GM23248 (cell line): Measurements from ENCODE around the gene SHMT1. TPM values are rescaled to one million over a fixed set of nuclear protein-coding genes. Genes with fewer than 3 reads are reported as not detected.
A peak's percentile ranks its signal among the peaks of the same experiment; 100 is the strongest.

Source experiments
- DNase-seq: peaks from one replicate; pipeline ENCODE4 v3.0.0-alpha.2; 2015
- H2AFZ ChIP-seq: fragments of 200-600 bp; sonication (generic); 2 replicates; pipeline ENCODE4 v1.6.1; 2016; ENCODE audit warnings: antibody characterized with exemption
- H3F3A ChIP-seq: fragments of 200-600 bp; sonication (generic); 2 replicates; pipeline ENCODE4 v1.6.1; 2016; ENCODE audit warnings: mild to moderate bottlenecking, antibody characterized with exemption, mixed run types; ENCODE audit not compliant: insufficient read depth
- H3K27ac ChIP-seq: fragments of 200-600 bp; sonication (generic); 2 replicates; pipeline ENCODE4 v1.5.1; 2016; ENCODE audit warnings: mild to moderate bottlenecking
- H3K27me3 ChIP-seq: fragments of 200-600 bp; sonication (generic); replicated peaks from 2 replicates; pipeline ENCODE4 v1.6.1; 2016; ENCODE audit warnings: mild to moderate bottlenecking; ENCODE audit not compliant: insufficient read depth
- H3K36me3 ChIP-seq: fragments of 200-600 bp; sonication (generic); 2 replicates; pipeline ENCODE4 v1.6.1; 2016; ENCODE audit warnings: low read depth, mild to moderate bottlenecking
- H3K4me1 ChIP-seq: fragments of 200-600 bp; sonication (generic); 2 replicates; pipeline ENCODE4 v1.6.1; 2016; ENCODE audit warnings: mild to moderate bottlenecking; ENCODE audit not compliant: insufficient read depth
- H3K4me2 ChIP-seq: fragments of 200-600 bp; sonication (generic); one replicate; pipeline ENCODE4 v1.6.1; 2016; ENCODE audit warnings: mild to moderate bottlenecking; ENCODE audit not compliant: unreplicated experiment
- H3K4me3 ChIP-seq: fragments of 200-600 bp; sonication (generic); 2 replicates; pipeline ENCODE4 v1.5.1; 2016; ENCODE audit warnings: mild to moderate bottlenecking
- H3K79me2 ChIP-seq: fragments of 200-600 bp; sonication (generic); 2 replicates; pipeline ENCODE4 v1.6.1; 2016; ENCODE audit warnings: mild to moderate bottlenecking; ENCODE audit not compliant: insufficient read depth
- H3K9ac ChIP-seq: fragments of 200-600 bp; sonication (generic); 2 replicates; pipeline ENCODE4 v1.6.1; 2016; ENCODE audit warnings: mild to moderate bottlenecking
- H3K9me2 ChIP-seq: fragments of 200-600 bp; sonication (generic); 2 replicates; pipeline ENCODE4 v1.6.1; 2016; ENCODE audit warnings: mixed run types, mild to moderate bottlenecking, moderate library complexity; ENCODE audit not compliant: insufficient read depth
- H3K9me3 ChIP-seq: fragments of 200-600 bp; sonication (generic); one replicate; pipeline ENCODE4 v1.6.1; 2017; ENCODE audit warnings: low read depth
- H4K20me1 ChIP-seq: fragments of 200-600 bp; sonication (generic); 2 replicates; pipeline ENCODE4 v1.6.0; 2016; ENCODE audit not compliant: insufficient read depth
- EZH2 ChIP-seq: fragments of 200-600 bp; sonication (generic); IDR thresholded peaks from 2 replicates; pipeline ENCODE4 v1.6.1; 2018; ENCODE audit warnings: antibody characterized with exemption, mild to moderate bottlenecking; ENCODE audit not compliant: insufficient read depth, poor library complexity, severe bottlenecking
- EZH2phosphoT487 ChIP-seq: fragments of 200-600 bp; sonication (generic); IDR thresholded peaks from 2 replicates; pipeline ENCODE4 v1.6.1; 2018; ENCODE audit warnings: antibody characterized with exemption, moderate library complexity, mild to moderate bottlenecking, low read depth; ENCODE audit not compliant: insufficient read depth
- WGBS, 2 experiments: methylation state at CpG; one replicate each; pipeline ENCODE4 v1.1.6; 2015 to 2017; ENCODE audit warnings: low lambda C conversion rate in 2 of 2, low coverage in 1 of 2; ENCODE audit errors: missing lambda C conversion rate in 2 of 2; 5-methylcytosine and 5-hydroxymethylcytosine counted together
- in situ Hi-C: fragments of 300-500 bp; cut with MboI; formaldehyde crosslinking; loops from 2 replicates; pipeline ENCODE4 v1.15.0; 2020
- microRNA-seq: library from miRNA; unstranded; fragments of <30 nt; microRNA quantifications from one replicate; pipeline ENCODE4, GENCODE V29; 2016; ENCODE audit warnings: borderline number of aligned reads
- polyA plus RNA-seq: library from polyadenylated mRNA; unstranded; fragments of >200 nt; fragmentation: Nextera tagmentation; extraction: Ambion mirVana; gene quantifications from 2 replicates; pipeline ENCODE4 v1.2.1, GENCODE V29; 2016
- small RNA-seq: library from RNA; depleted of rRNA; stranded (forward); fragments of <200 nt; gene quantifications from one replicate; pipeline ENCODE3, GENCODE V24; 2014; ENCODE audit warnings: low read depth, low replicate concordance
- total RNA-seq: library from RNA; depleted of rRNA; stranded (reverse); fragments of >200 nt; shearing (Covaris generic); gene quantifications from 2 replicates; pipeline ENCODE4 v1.2.3, GENCODE V29; 2014; rRNA removed

The SHMT1 gene
- total and polyA plus RNA-seq, 2 experiments from 2014 or later = 3.5 to 5.9 TPM

DNA sequence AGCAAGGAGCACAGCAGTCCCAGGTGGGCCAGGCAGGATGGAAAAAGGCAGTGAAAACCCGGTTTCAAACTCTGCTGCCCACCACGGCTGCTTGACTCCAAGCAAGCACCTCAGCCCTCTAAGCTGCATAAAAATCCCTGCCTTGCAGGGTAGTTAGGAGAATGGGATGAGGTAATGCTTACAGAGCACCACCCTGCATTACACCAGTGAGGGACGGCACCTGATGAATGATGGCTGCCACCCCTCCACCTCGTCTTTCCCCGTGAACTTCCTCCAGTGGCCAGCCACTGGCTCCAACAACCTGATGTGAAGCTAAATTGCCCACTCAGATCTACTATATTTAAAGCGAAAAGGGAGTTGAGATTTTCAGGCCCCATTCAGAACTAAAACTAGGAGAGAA, 81.6 kb downstream of the SHMT1 start:
- Histone ChIP-seq H3K36me3 (peaks cover 59% of the 10 kb centered on the region), H3K27ac (no peak overlapping the region), H3K4me1 (no peaks in the 10 kb centered on the region), H2AFZ (no peak overlapping the region), H4K20me1 (no peaks in the 10 kb centered on the region), H3K9me3 (no peaks in the 10 kb centered on the region), H3K79me2 (no peaks in the 10 kb centered on the region), H3K4me3 (no peak overlapping the region), H3F3A (no peaks in the 10 kb centered on the region), H3K9me2 (no peaks in the 10 kb centered on the region), H3K9ac (no peak overlapping the region), H3K27me3 (no peaks in the 10 kb centered on the region), H3K4me2 (no peak overlapping the region)
- in situ Hi-C loops = no loop called here
- 88 to 91% methylated on average over 6 of the region's 6 CpGs for WGBS, 2 experiments
- no peak for DNase-seq
- TF ChIP-seq EZH2 (no peak), EZH2phosphoT487 (no peak)

DNA sequence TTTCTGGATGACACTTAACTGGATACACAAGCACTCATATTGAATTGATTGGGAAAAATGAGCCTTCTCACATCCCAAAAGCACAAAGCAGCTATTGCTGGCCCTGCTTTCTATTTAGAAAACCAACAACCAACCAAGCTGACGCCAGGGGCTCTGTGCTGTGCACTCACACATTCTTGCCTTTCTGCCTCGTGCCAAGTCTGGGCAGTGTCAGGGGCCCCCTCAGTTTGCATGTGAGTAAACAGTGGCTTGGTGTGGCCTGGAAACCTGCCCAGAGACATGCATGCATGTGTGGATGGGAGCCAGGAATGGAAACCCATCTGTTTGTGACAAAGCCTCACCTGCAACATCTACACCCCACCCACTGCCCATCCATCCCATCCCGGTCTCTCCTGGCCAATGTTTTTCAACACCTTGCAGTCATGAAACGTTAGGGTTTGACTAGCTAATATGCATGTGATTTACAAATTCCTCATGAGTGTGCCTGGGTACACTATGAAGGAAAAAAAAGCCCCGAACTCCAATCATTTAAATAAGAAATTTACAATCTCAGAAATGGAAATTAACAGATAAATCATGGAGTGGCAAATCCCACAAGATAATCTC, 82.5 kb downstream of the SHMT1 start:
- H3K27ac ChIP-seq = no peak overlapping the region
- no peak overlapping the region for H3K4me3 ChIP-seq
- H3K9me3 ChIP-seq = no peaks in the 10 kb centered on the region
- H2AFZ ChIP-seq = no peak overlapping the region
- no peak overlapping the region for H3K9ac ChIP-seq
- H3K9me2 ChIP-seq = no peaks in the 10 kb centered on the region
- 33 to 35% methylated on average over 5 of the region's 5 CpGs for WGBS, 2 experiments
- no peaks in the 10 kb centered on the region for H3F3A ChIP-seq
- H3K36me3 ChIP-seq = peaks cover 54% of the 10 kb centered on the region
- TF ChIP-seq EZH2 (no peak), EZH2phosphoT487 (no peak)
- no peaks in the 10 kb centered on the region for H3K27me3 ChIP-seq
- in situ Hi-C loops = no loop called here
- H4K20me1 ChIP-seq = no peaks in the 10 kb centered on the region
- no peak overlapping the region for H3K4me2 ChIP-seq
- H3K4me1 ChIP-seq = no peaks in the 10 kb centered on the region
- H3K79me2 ChIP-seq = no peaks in the 10 kb centered on the region
- peak; percentile 38 for DNase-seq

DNA sequence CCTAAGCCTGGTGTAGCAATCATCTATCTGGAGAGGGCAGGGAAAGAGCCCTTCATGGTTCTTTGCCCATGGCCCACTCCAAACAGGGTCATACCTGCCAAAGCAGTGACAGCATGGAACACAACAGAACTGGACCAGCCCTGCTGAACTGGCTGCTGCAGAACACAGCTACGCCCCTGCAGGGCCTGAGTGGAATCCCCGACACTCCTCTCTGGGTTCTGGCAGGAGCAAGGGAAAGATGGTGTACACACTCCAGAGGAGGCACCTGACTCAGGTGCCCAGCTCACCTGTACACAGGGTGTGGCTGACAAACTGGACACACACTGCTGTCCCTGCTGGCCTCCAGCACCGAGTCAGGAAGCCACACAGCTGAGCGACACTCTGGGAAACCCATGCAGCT, 83.1 kb downstream of the SHMT1 start:
- Histone ChIP-seq H3K27me3 (no peaks in the 10 kb centered on the region), H3K4me1 (no peaks in the 10 kb centered on the region), H3K9me3 (no peaks in the 10 kb centered on the region), H3K27ac (no peak overlapping the region), H3K9me2 (no peaks in the 10 kb centered on the region), H3F3A (no peaks in the 10 kb centered on the region), H3K4me3 (no peak overlapping the region), H2AFZ (no peak overlapping the region), H3K9ac (no peak overlapping the region), H3K4me2 (no peak overlapping the region), H3K36me3 (peaks cover 54% of the 10 kb centered on the region), H4K20me1 (no peaks in the 10 kb centered on the region), H3K79me2 (no peaks in the 10 kb centered on the region)
- DNase-seq = no peak
- TF ChIP-seq EZH2 (no peak), EZH2phosphoT487 (no peak)
- in situ Hi-C loops = no loop called here
- WGBS, 2 experiments = 95 to 98% methylated on average over 4 of the region's 4 CpGs

DNA sequence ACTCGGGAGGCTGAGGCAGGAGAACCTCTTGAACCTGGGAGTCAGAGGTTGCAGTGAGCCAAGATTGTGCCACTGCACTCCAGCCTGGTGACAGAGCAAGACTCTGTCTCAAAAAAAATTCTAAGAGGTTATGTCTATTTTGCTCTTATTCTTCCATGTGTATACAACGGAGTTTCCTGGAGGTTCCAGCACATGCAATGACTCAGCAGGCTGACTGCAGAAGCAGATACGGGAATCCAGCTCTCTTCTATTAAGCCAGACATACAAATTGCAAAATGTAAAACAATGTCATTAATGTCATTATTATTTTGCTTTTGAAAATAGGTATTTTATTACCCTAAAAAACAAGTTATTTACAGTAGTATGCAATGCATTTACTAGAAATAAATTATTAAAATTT, 84.5 kb downstream of the SHMT1 start:
- Histone ChIP-seq H3K27me3 (no peaks in the 10 kb centered on the region), H3K4me2 (no peak overlapping the region), H3K9ac (no peak overlapping the region), H3K4me3 (no peak overlapping the region), H2AFZ (no peak overlapping the region), H3K36me3 (peaks cover 45% of the 10 kb centered on the region; the same call in 1 of the 2 replicates), H3K9me2 (no peaks in the 10 kb centered on the region), H3K9me3 (no peaks in the 10 kb centered on the region), H3K4me1 (no peaks in the 10 kb centered on the region), H3K79me2 (no peaks in the 10 kb centered on the region), H3F3A (no peaks in the 10 kb centered on the region), H4K20me1 (no peaks in the 10 kb centered on the region), H3K27ac (no peak overlapping the region)
- WGBS, 2 experiments = 80 to 85% methylated on average over 3 of the region's 3 CpGs
- TF ChIP-seq EZH2phosphoT487 (no peak), EZH2 (no peak)
- in situ Hi-C loops = no loop called here
- peak; percentile 24 for DNase-seq

Small RNA genes within 50 kb of the gene (microRNA-seq; reads per million reads assigned to microRNA genes)
- gene MIR6778 = not detected

Small RNA genes within 50 kb of the gene (small RNA-seq; reads per million reads assigned to genes)
- gene AL353997.5 = not detected

Other genes starting within 250 kb of the SHMT1 start
- gene ALKBH5, start 179.7 kb downstream of the SHMT1 start, total RNA-seq = 152 and 161 TPM in 2 replicates
- 81.9 and 85.2 TPM in 2 replicates for gene ALKBH5, start 179.7 kb downstream of the SHMT1 start, polyA plus RNA-seq
- gene LLGL1, start 137.9 kb downstream of the SHMT1 start, total RNA-seq = 37.3 and 40.3 TPM in 2 replicates
- 3.4 and 3.5 TPM in 2 replicates for gene LLGL1, start 137.9 kb downstream of the SHMT1 start, polyA plus RNA-seq
- gene FLII, start 104.8 kb downstream of the SHMT1 start, total RNA-seq = 250 and 306 TPM in 2 replicates
- 187 TPM in 2 replicates for gene FLII, start 104.8 kb downstream of the SHMT1 start, polyA plus RNA-seq
- 13.8 and 26.4 TPM in 2 replicates for gene MIEF2, start 102.9 kb downstream of the SHMT1 start, total RNA-seq
- 8.8 and 10.0 TPM in 2 replicates for gene MIEF2, start 102.9 kb downstream of the SHMT1 start, polyA plus RNA-seq
- gene TOP3A, start 48.6 kb downstream of the SHMT1 start, total RNA-seq = 23.5 and 47.1 TPM in 2 replicates
- gene TOP3A, start 48.6 kb downstream of the SHMT1 start, polyA plus RNA-seq = 12.2 and 14.1 TPM in 2 replicates
- 10.5 and 15.0 TPM in 2 replicates for gene SMCR8, start 48.3 kb downstream of the SHMT1 start, total RNA-seq
- gene SMCR8, start 48.3 kb downstream of the SHMT1 start, polyA plus RNA-seq = 2.2 and 2.5 TPM in 2 replicates
- not detected in 2 replicates for gene EVPLL, start 14.2 kb upstream of the SHMT1 start, total RNA-seq
- gene EVPLL, start 14.2 kb upstream of the SHMT1 start, polyA plus RNA-seq = not detected in 2 replicates
- not detected in 2 replicates for gene LGALS9C, start 113.2 kb upstream of the SHMT1 start, total RNA-seq
- gene LGALS9C, start 113.2 kb upstream of the SHMT1 start, polyA plus RNA-seq = not detected in 2 replicates